Measurements from ENCODE around the gene STX7. TPM values are rescaled to one million over a fixed set of nuclear protein-coding genes. Genes with fewer than 3 reads are reported as not detected.

Gene STX7
- total RNA-seq, 1 donor: 19.3 TPM

DNA sequence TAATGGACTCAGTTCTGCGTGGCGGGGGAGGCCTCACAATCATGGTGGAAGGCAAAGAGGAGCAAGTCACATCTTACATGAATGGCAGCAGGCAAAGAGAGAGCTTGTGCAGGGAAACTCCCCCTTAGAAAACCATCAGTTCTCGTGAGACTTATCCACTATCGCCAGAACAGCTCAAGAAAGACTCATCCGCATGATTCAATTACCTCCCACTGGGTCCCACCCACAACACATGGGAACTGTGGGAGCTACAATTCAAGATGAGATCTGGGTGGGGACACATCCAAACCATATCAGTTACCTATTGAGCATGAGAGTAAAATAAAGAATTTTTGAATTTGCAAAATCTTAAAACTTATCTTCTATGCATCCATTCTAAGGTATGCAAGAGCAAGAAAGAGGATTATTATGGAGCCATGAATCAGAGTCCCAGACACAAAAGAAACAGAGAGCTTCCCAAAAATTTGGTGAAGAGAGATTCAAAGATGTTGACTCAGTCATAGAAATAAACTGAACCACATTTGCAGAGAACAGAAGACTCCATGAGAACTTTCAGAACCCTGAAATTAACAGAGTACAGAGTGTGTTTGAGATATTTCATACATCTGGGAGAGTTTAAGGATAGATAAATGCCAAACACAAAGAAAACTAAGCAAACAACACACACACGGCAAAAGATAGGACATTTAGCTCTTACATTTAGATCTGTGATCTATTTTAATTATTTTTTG is 94.5 kb downstream of the STX7 start:
- Histone ChIP-seq H3K4me1 (ENCODE audit: insufficient read depth, low read length) (no peaks in the 10 kb centered on the region), H3K9me3 (ENCODE audit: low read depth, low read length) (no peaks in the 10 kb centered on the region), H3K4me3 (ENCODE audit: low read length) (no peak overlapping the region), H3K27me3 (ENCODE audit: insufficient read depth, low read length) (peaks cover 3% of the 10 kb centered on the region)

DNA sequence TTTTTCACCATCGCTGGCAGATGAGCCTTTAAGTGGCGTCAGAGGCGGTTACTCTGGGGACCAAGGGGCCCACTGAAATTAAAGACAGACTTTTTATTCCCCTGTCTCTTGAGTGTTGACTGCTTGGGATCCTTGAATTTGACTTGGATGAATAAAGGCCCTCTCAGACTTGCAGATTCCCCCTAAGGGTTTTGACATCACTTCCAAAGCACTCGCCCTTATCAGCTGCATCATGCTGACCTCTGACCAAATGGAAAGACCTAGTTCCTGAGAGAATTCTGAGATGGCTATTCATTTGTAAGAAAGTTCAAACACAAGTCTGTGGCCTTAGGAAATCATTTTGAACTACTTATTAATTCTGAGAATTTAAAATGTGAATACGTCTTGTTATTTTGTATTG is 98.2 kb downstream of the STX7 start:
- H3K4me3 ChIP-seq (ENCODE audit: low read length): no peak overlapping the region
- H3K27me3 ChIP-seq (ENCODE audit: insufficient read depth, low read length): peaks cover 12% of the 10 kb centered on the region

DNA sequence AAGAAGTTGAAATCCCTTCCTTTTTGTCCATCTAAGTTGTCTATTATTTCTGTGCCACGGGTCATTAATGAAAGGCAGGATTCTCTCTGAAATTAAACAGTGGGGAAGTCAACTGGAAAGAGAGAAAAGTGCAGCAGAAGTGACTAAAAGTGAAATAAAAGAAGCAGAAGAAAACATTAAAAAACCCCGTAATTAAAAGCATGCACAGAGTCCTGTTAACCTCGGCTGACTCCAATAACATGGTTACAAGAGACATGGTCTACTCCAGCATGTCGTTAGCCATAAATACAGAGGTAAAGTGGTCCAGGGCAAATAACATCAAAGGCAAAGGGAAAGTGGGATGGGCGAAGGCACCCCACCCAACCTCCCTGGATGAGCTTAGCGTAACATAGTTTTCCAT is 98.6 kb downstream of the STX7 start:
- Histone ChIP-seq H3K27me3 (ENCODE audit: insufficient read depth, low read length) (peaks cover 12% of the 10 kb centered on the region), H3K4me1 (ENCODE audit: insufficient read depth, low read length) (no peaks in the 10 kb centered on the region), H3K9me3 (ENCODE audit: low read depth, low read length) (no peaks in the 10 kb centered on the region), H3K4me3 (ENCODE audit: low read length) (no peak overlapping the region)

More for the DNA sequence above, 98.2 kb downstream of the STX7 start:
- Histone ChIP-seq H3K9me3 (ENCODE audit: low read depth, low read length) (no peaks in the 10 kb centered on the region), H3K4me1 (ENCODE audit: insufficient read depth, low read length) (no peaks in the 10 kb centered on the region)

DNA sequence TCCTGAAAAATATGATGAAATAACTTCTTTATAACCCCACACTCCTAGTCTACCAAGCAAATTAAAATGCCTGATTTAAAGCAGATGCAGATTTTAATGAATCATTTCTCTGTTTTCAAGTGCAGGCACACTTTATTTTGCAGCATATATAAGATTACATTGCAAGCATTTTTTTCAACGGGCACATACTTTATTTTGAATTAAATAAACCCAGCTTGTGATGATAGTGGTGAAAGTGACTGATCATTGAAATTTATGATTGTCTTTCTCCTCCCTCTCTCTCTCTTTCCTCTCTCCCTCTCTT is 99.5 kb downstream of the STX7 start:
- H3K27me3 ChIP-seq (ENCODE audit: insufficient read depth, low read length): peaks cover 12% of the 10 kb centered on the region
- H3K9me3 ChIP-seq (ENCODE audit: low read depth, low read length): no peaks in the 10 kb centered on the region
- H3K4me1 ChIP-seq (ENCODE audit: insufficient read depth, low read length): no peaks in the 10 kb centered on the region
- no peak overlapping the region for H3K4me3 ChIP-seq (ENCODE audit: low read length)

DNA sequence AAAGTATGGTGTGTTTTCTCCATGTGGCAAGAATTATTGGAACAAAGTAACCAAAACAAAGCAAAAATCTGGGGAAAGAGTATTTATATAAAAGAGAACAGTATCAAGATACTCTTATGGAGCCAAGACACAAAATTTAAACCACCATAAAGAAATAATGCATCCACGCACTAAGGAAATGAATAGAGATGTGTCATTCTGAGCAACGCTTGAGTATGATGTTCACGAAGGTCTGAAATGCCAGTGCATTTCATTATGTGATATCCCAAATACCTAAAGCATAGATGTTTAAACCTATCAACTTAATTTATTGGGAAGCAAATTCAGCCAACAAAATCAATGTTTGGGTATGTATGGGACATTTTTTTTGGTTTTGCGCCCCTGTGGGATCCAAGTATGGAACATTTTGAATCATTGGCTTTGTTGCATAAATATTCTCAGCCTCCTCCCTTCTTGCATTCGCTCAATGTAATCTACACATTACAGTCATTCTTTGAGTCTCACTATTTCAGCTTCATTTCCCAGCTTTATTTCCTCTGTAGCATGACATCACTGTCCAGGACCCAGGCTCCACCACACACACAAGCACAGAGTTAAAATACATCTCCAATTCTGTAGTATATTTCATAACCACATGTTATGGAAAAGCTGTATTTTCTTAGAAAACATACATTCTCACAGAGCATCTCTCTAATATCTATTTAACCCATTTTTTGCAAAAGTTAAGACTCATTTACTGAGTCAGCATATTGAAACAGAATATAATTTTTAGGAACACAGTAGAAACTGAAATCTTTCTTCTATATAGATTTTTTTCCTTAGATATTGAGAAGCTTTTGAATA is 100.0 kb downstream of the STX7 start:
- Histone ChIP-seq H3K4me1 (ENCODE audit: insufficient read depth, low read length) (no peaks in the 10 kb centered on the region), H3K9me3 (ENCODE audit: low read depth, low read length) (no peaks in the 10 kb centered on the region), H3K4me3 (ENCODE audit: low read length) (no peak overlapping the region), H3K27me3 (ENCODE audit: insufficient read depth, low read length) (peaks cover 12% of the 10 kb centered on the region)

DNA sequence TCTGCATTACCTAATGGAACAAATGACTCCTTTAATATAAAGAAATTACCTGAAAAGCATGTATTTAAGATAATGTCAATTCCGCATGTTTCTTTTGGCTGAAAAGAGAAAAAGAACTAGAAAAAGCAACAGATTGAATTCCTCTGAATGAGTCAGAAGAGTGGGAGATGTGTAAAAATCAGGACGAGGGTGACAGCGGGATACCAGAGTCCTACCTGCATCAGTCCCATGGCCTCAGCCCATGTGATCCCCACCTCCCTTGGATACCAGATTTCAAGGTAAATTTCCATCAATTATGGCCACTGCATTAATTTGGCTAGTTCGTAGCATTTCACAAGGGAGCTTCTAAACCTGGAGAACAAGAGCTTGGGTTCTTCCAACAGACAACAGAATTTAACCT is 101.6 kb downstream of the STX7 start:
- H3K9me3 ChIP-seq (ENCODE audit: low read depth, low read length): no peaks in the 10 kb centered on the region
- H3K4me3 ChIP-seq (ENCODE audit: low read length): no peak overlapping the region
- H3K27me3 ChIP-seq (ENCODE audit: insufficient read depth, low read length): peaks cover 15% of the 10 kb centered on the region
- no peaks in the 10 kb centered on the region for H3K4me1 ChIP-seq (ENCODE audit: insufficient read depth, low read length)

DNA sequence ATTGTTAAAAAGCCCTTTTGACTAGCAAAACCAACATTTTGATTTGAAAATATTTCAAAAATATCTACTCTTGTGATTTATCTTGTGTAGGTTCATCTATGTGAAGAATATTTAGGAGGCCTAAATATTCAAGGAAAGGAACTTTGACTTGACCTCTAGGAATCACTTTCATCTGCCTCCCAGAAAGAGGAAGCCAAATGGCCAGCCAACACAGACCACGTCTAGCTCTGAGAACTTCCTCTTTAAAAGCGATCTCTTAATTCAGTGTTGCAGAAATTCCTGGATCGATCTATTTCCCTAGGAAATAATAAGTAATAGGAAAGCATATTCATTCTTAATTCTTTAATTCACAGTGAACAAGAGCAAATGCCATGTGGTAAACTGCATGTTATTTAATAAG is 102.1 kb downstream of the STX7 start:
- Histone ChIP-seq H3K4me1 (ENCODE audit: insufficient read depth, low read length) (no peaks in the 10 kb centered on the region), H3K27me3 (ENCODE audit: insufficient read depth, low read length) (peaks cover 16% of the 10 kb centered on the region), H3K4me3 (ENCODE audit: low read length) (no peak overlapping the region), H3K9me3 (ENCODE audit: low read depth, low read length) (no peaks in the 10 kb centered on the region)

DNA sequence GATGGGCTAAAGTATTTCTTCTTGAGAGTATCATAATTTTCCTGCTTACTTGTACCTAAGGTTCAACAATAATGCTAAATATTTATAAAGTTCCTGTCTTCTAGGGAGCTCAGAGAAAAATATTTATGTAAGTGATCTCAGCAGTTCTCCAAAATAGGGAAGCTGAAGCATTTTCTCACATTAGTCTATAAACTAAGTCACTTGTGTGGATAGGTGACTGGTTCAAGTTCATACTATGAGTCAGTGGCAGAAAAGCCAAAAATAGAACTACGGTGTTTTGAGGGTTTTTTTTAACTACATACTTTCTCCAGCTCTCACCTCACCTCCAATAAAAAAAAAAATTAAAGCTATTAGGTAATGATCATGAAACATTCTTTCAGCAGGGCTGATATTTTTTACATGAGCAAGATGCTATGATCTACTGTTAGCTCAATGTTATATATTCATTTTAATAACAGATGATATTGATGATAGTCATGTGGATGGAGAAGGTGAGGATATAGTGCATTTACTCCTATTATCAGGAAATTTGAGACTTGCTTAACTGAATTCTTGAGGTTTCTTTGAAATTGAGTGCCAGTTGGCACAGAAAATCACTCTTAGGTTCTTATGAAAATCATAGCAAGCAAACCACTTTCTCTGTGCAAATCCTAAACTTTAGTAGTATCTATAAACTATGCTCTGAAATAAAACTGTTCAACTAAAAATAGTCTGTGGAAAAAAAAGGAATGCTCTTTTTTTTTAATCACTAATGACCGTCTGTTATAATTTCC is 107.6 kb downstream of the STX7 start:
- Histone ChIP-seq H3K4me1 (ENCODE audit: insufficient read depth, low read length) (peaks cover 13% of the 10 kb centered on the region), H3K4me3 (ENCODE audit: low read length) (no peak overlapping the region), H3K27me3 (ENCODE audit: insufficient read depth, low read length) (peaks cover 57% of the 10 kb centered on the region), H3K9me3 (ENCODE audit: low read depth, low read length) (no peaks in the 10 kb centered on the region)

DNA sequence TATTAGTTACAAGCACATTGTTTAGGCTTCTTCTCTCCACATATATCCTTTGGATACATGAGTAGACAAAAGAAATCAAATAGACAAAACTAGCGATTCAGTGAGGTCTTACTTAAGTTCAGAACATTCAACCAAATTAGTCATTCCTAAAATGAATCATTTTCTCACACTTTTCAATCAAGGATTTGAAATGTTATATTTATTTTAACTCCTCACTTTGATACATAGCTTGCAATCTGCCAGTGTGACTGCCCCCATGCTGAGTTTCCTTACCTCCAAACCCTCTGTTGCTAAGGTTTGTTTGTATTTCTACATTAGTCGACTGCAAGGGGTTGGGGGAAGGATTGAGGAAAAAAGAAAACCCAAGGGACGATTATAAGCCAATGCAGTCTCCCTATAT is 108.2 kb downstream of the STX7 start:
- Histone ChIP-seq H3K4me1 (ENCODE audit: insufficient read depth, low read length) (peaks cover 13% of the 10 kb centered on the region), H3K9me3 (ENCODE audit: low read depth, low read length) (no peaks in the 10 kb centered on the region), H3K4me3 (ENCODE audit: low read length) (no peak overlapping the region), H3K27me3 (ENCODE audit: insufficient read depth, low read length) (peaks cover 62% of the 10 kb centered on the region)

DNA sequence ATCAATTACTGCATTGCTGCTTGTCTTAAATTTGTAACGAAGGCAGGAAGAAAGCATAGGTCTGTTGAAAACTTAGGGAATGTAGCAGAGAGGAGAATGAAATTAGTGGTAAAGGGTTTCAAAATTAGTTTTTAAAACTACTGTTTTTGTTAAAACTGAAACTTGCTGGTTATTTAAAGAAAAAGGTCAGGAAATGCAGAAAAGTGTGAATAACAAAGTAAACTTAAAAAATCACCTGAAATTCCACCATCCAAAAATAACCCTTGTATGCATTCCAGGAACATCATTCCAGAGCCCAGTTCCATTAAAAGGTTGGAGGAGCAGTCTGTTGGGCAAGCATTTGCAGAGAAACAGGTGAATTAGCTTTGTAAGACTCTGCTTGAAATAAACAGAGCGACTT is 108.6 kb downstream of the STX7 start:
- Histone ChIP-seq H3K27me3 (ENCODE audit: insufficient read depth, low read length) (peaks cover 67% of the 10 kb centered on the region), H3K4me3 (ENCODE audit: low read length) (no peak overlapping the region), H3K9me3 (ENCODE audit: low read depth, low read length) (no peaks in the 10 kb centered on the region), H3K4me1 (ENCODE audit: insufficient read depth, low read length) (peaks cover 13% of the 10 kb centered on the region)

DNA sequence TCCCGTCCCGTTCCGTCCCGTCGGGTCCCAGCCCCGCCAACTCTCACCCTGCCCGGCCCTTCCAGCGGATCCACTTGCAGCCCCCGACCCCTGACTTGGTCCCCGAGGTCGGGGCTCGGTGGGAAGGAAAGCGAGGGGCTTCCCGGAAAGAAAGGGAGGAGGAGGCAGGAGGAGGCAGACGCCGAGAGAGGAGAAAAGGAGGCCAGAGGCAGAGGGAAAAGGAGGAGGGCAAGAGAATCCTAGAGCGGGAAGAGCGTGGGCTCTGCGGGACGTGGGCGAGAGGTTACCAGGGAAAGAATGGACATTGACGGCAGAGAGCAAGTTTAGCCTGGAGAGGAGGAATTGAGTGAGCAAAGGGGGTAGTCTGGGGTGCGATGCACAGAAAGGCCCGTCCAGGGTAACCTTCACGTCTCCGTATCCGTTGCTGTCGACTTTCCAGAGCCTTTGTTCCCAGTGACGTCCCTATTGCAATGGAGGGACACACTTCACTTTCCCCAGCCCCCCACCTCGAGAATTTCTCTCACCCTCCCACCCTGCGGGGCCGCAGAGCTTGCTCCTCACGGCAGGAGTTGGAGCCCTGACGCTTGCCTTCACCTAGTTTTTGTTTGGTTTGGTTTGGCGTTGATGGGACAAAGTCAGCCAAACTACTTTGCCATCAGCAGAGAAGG is 111.2 kb downstream of the STX7 start:
- Histone ChIP-seq H3K9me3 (ENCODE audit: low read depth, low read length) (no peaks in the 10 kb centered on the region), H3K27me3 (ENCODE audit: insufficient read depth, low read length) (peaks cover 81% of the 10 kb centered on the region), H3K4me1 (ENCODE audit: insufficient read depth, low read length) (peaks cover 13% of the 10 kb centered on the region), H3K4me3 (ENCODE audit: low read length) (no peak overlapping the region)

DNA sequence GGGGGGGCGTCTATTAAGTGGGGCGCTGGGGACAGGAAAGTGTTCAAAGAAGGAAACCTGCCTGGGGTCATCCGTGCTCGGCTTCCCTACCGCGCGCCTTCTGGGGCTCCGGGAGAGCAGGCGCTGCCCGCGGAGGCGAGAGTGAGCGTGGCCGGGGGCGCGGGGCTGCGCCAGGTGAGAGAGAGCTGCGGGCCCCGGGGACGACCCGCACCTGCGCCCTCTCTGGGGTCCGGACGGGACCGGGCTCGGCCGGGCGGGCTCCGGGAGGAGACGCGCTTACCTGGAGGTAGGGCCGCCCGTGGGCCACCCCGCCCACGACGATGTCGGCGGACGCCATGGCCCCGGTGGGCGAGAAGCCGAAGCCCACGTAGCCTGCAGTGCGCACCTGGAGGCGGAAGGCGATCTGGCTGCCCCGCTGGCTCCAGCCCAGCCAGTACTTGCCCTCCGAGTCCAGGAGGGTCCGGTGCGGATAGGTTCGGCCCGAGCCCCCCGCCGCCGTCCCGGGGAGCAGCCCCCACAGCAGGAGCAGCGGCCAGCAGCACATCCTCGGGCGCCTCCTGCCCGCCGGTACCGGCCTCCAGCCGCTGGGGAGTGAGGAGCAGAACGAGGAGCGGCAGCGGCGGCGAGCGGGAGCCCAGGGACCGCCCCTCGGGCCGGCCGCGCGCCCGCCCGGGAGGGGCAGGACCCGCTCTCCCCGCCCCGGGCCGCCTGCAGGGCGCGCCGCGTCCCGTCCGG is 111.9 kb downstream of the STX7 start, which contains the start of gene MOXD1:
Gene MOXD1, minus strand, starts transcription at position 593 of the 735 bp plus-strand sequence. Its CDS starts 49 bp downstream, at position 544.
- Histone ChIP-seq H3K9me3 (ENCODE audit: low read depth, low read length) (no peaks in the 10 kb centered on the region), H3K4me1 (ENCODE audit: insufficient read depth, low read length) (peaks cover 13% of the 10 kb centered on the region), H3K27me3 (ENCODE audit: insufficient read depth, low read length) (peaks cover 76% of the 10 kb centered on the region), H3K4me3 (ENCODE audit: low read length) (peak within 1 kb of the TSS; percentile 24)

DNA sequence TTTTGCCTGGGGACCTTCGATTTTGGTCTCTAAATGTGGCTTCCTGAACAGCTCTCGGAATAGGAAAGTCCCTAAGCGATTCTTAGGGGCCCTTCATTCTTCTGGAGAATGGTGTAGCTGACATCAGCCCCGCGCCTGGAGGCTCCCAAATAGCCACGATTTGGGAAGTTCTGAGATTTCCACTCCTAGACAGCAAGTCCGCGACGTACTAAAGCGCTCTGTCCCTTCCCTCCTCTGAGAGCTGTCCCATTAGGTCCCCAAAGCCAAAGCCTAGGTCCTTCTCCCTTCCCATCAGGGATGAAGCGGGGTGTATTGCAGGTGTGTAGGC is 112.4 kb downstream of the STX7 start:
- peak overlapping the region; percentile 24 for H3K4me3 ChIP-seq (ENCODE audit: low read length)
- peaks cover 73% of the 10 kb centered on the region for H3K27me3 ChIP-seq (ENCODE audit: insufficient read depth, low read length)
- H3K9me3 ChIP-seq (ENCODE audit: low read depth, low read length): peaks cover 4% of the 10 kb centered on the region
- H3K4me1 ChIP-seq (ENCODE audit: insufficient read depth, low read length): peaks cover 13% of the 10 kb centered on the region

DNA sequence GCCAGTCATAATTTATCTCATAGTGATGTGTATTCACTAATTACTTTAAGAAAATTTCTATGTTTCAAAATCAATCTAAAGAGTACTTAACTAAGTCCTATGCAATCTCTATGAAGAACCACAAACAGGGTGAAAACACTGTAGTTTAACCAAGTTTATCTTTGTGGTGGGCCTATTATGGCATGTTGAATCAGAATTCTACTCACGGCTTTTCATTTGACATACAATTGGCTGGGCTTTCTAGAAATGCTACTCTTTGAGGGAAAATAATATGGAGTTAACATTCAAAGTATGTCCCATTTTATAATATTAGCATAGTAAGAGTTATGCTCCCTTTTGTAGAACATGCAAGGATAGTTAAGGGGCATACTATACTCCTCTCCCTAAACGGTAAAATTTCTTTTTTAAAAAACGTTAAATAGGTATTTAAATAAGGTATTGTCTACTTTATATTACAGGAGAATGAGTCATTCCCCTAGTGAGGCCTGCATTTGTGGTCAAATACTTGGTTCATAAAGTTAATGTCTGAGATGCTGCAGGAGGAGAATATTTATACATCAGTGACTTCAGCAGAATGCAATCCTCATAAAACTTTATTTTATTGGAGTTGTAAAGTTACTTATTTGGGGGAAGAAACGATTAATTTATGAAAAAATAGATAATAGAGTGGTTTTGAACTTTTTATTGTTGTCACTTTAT is 113.4 kb downstream of the STX7 start:
- peaks cover 64% of the 10 kb centered on the region for H3K27me3 ChIP-seq (ENCODE audit: insufficient read depth, low read length)
- H3K4me1 ChIP-seq (ENCODE audit: insufficient read depth, low read length): peaks cover 13% of the 10 kb centered on the region
- no peak overlapping the region for H3K4me3 ChIP-seq (ENCODE audit: low read length)
- H3K9me3 ChIP-seq (ENCODE audit: low read depth, low read length): peaks cover 14% of the 10 kb centered on the region
